GM23338 (cell line): ENCODE data around the gene QDPR. TPM values are rescaled to one million over a fixed set of nuclear protein-coding genes. Genes with fewer than 3 reads are reported as not detected.

Experiments
- ATAC-seq: fragments of 200-7000 bp; cut with Tn5 transposase; 3 replicates; pipeline ENCODE4 v1.9.1; 2020
- DNase-seq: peaks from one replicate; pipeline ENCODE4 v3.0.0-alpha.2; 2015; ENCODE audit warnings: low spot score
- H2AFZ ChIP-seq: fragments of 200-600 bp; sonication (generic); 2 replicates; pipeline ENCODE4 v1.8.0; 2016; ENCODE audit warnings: antibody characterized with exemption, mild to moderate bottlenecking, moderate library complexity
- H3F3A ChIP-seq: fragments of 200-600 bp; sonication (generic); replicated peaks from 2 replicates; pipeline ENCODE4 v1.8.0; 2017; ENCODE audit warnings: antibody characterized with exemption, mixed run types, low read depth
- H3K27ac ChIP-seq: fragments of 200-600 bp; sonication (generic); 2 replicates; pipeline ENCODE4 v1.6.1; 2016; ENCODE audit warnings: low read depth
- H3K27me3 ChIP-seq: fragments of 200-600 bp; sonication (generic); 2 replicates; pipeline ENCODE4 v1.8.0; 2016; ENCODE audit warnings: mild to moderate bottlenecking, mixed run types, moderate library complexity; ENCODE audit not compliant: insufficient read depth
- H3K36me3 ChIP-seq: fragments of 200-600 bp; sonication (generic); 2 replicates; pipeline ENCODE4 v1.8.0; 2016; ENCODE audit warnings: mild to moderate bottlenecking; ENCODE audit not compliant: insufficient read depth
- H3K4me1 ChIP-seq: fragments of 200-600 bp; sonication (generic); 2 replicates; pipeline ENCODE4 v1.8.0; 2016; ENCODE audit warnings: mild to moderate bottlenecking, moderate library complexity; ENCODE audit not compliant: insufficient read depth
- H3K4me2 ChIP-seq: fragments of 200-600 bp; sonication (generic); 2 replicates; pipeline ENCODE4 v1.7.1; 2017; ENCODE audit warnings: mixed run types
- H3K4me3 ChIP-seq: fragments of 200-600 bp; sonication (generic); 2 replicates; pipeline ENCODE4 v1.6.1; 2016; ENCODE audit warnings: mixed run types
- H3K79me2 ChIP-seq: fragments of 200-600 bp; sonication (generic); replicated peaks from 2 replicates; pipeline ENCODE4 v1.8.0; 2017; ENCODE audit warnings: mild to moderate bottlenecking; ENCODE audit not compliant: insufficient read depth
- H3K9me2 ChIP-seq: fragments of 200-600 bp; sonication (generic); 2 replicates; pipeline ENCODE4 v1.8.0; 2017; ENCODE audit not compliant: insufficient read depth
- H4K20me1 ChIP-seq: fragments of 200-600 bp; sonication (generic); replicated peaks from 2 replicates; pipeline ENCODE4 v1.8.0; 2017; ENCODE audit warnings: mild to moderate bottlenecking; ENCODE audit not compliant: insufficient read depth
- H3K27ac Mint-ChIP-seq: 2 replicates; pipeline ENCODE4 v1.8.0; 2020; ENCODE audit warnings: inconsistent platforms, mild to moderate bottlenecking, moderate library complexity, mixed read lengths
- H3K27me3 Mint-ChIP-seq: 3 replicates; pipeline ENCODE4 v1.8.0; 2022; ENCODE audit warnings: low read depth, mild to moderate bottlenecking, moderate library complexity, mixed read lengths, inconsistent platforms; ENCODE audit not compliant: insufficient read depth, poor library complexity
- H3K36me3 Mint-ChIP-seq: 3 replicates; pipeline ENCODE4 v1.8.0; 2021; ENCODE audit warnings: low read depth, mild to moderate bottlenecking, inconsistent platforms, moderate library complexity, mixed read lengths
- H3K4me1 Mint-ChIP-seq: 3 replicates; pipeline ENCODE4 v1.8.0; 2020; ENCODE audit warnings: mild to moderate bottlenecking, inconsistent platforms, mixed read lengths
- H3K4me3 Mint-ChIP-seq: 3 replicates; pipeline ENCODE4 v1.8.0; 2021; ENCODE audit warnings: moderate library complexity, mild to moderate bottlenecking, inconsistent platforms, mixed read lengths
- H3K9me3 Mint-ChIP-seq: 3 replicates; pipeline ENCODE4 v1.8.0; 2020; ENCODE audit warnings: moderate library complexity, mild to moderate bottlenecking, inconsistent platforms, mixed read lengths
- CREB1 ChIP-seq: fragments of 250-450 bp; sonication (Bioruptor Pico); IDR thresholded peaks from 2 replicates; pipeline ENCODE4 v1.5.0; 2020; ENCODE audit warnings: low read depth, mild to moderate bottlenecking, moderate library complexity
- CTCF ChIP-seq, 2 experiments: fragments of 200-600 bp in 1 of 2; sonication (generic) in 1 of 2; conservative IDR thresholded peaks; 2 replicates each; pipeline versions ENCODE4 v1.5.1 to v1.6.1; 2016 to 2017; ENCODE audit warnings: antibody characterized with exemption in 2 of 2, low read depth in 2 of 2, mild to moderate bottlenecking in 2 of 2, moderate library complexity in 1 of 2
- ETS1 ChIP-seq: IDR thresholded peaks from 2 replicates; pipeline ENCODE4 v1.6.1; 2016; ENCODE audit warnings: antibody characterized with exemption
- EZH2 ChIP-seq: fragments of 200-600 bp; sonication (generic); IDR thresholded peaks from one replicate; pipeline ENCODE4 v1.8.0; 2017; ENCODE audit warnings: antibody characterized with exemption, mild to moderate bottlenecking, low read depth; ENCODE audit not compliant: unreplicated experiment
- EZH2phosphoT487 ChIP-seq: fragments of 200-600 bp; sonication (generic); IDR thresholded peaks from one replicate; pipeline ENCODE4 v1.8.1; 2018; ENCODE audit warnings: antibody characterized with exemption; ENCODE audit not compliant: unreplicated experiment
- JUNB ChIP-seq: IDR thresholded peaks from one replicate; pipeline ENCODE4 v1.6.1; 2016; ENCODE audit warnings: antibody characterized with exemption; ENCODE audit not compliant: unreplicated experiment
- POLR2AphosphoS5 ChIP-seq: IDR thresholded peaks from 2 replicates; pipeline ENCODE4 v1.6.1; 2016; ENCODE audit warnings: antibody characterized with exemption, low read depth
- REST ChIP-seq: IDR thresholded peaks from one replicate; pipeline ENCODE4 v1.6.1; 2018; ENCODE audit warnings: antibody characterized with exemption; ENCODE audit not compliant: unreplicated experiment
- STAT1 ChIP-seq: IDR thresholded peaks from one replicate; pipeline ENCODE4 v1.6.1; 2016; ENCODE audit warnings: antibody characterized with exemption; ENCODE audit not compliant: unreplicated experiment
- ZNF114 ChIP-seq: fragments of 250-450 bp; sonication (Bioruptor Pico); IDR thresholded peaks from 2 replicates; pipeline ENCODE4 v1.5.0; 2020; ENCODE audit warnings: mild to moderate bottlenecking, moderate library complexity
- ZNF331 ChIP-seq: fragments of 250-450 bp; sonication (Bioruptor Pico); IDR thresholded peaks from 2 replicates; pipeline ENCODE4 v1.5.0; 2020; ENCODE audit warnings: low read depth, mild to moderate bottlenecking, moderate library complexity
- ZNF462 ChIP-seq: fragments of 250-450 bp; sonication (Bioruptor Pico); IDR thresholded peaks from 2 replicates; pipeline ENCODE4 v1.5.0; 2020; ENCODE audit warnings: mild to moderate bottlenecking, moderate library complexity
- polyA plus RNA-seq: library from polyadenylated mRNA; unstranded; fragments of >200 nt; fragmentation: Nextera tagmentation; extraction: Ambion mirVana; gene quantifications from 2 replicates; pipeline ENCODE4 v1.2.1, GENCODE V29; 2016
- total RNA-seq: library from RNA; depleted of rRNA; stranded (reverse); fragments of >200 nt; shearing (Covaris generic); gene quantifications from 2 replicates; pipeline ENCODE4 v1.2.3, GENCODE V29; 2014

The QDPR gene
- total and polyA plus RNA-seq, 2 experiments from 2014 or later, result 31.5 to 42.7 TPM

- H3K4me1 ChIP-seq, result peaks cover 45% of the 10 kb centered on the region
- H4K20me1 ChIP-seq, result no peaks in the 10 kb centered on the region; the same call in 1 of the 2 replicates
- H2AFZ ChIP-seq, result peak overlapping the region; percentile 85; the same call in 1 of the 2 replicates
- no peaks in the 10 kb centered on the region; the same call in 2 of the 3 replicates for H3K36me3 Mint-ChIP-seq
- TF ChIP-seq JUNB, result no peak
- no peak for TF ChIP-seq REST
- TF ChIP-seq EZH2, result no peak
- no peak for TF ChIP-seq ZNF462 (CRISPR knock-in tag)
- TF ChIP-seq ZNF331, result no peak
- TF ChIP-seq EZH2phosphoT487, result no peak
- no peak for TF ChIP-seq CREB1 (CRISPR knock-in tag)
- no peak for TF ChIP-seq ETS1
- TF ChIP-seq CTCF (conservative IDR thresholded peaks at IDR 0.05; ENCODE audit: low read depth in 2 of 2), result no peak
- no peak for TF ChIP-seq STAT1
- no peak for TF ChIP-seq POLR2AphosphoS5
- TF ChIP-seq ZNF114 (CRISPR knock-in tag), result no peak
- H3K27me3 Mint-ChIP-seq, result peaks cover 8% of the 10 kb centered on the region
- H3K4me2 ChIP-seq, result no peak overlapping the region
- 0 out of 2 replicates have a peak, but pooled peaks cover 5% of the 10 kb centered on the region for H3F3A ChIP-seq
- H3K4me1 Mint-ChIP-seq, result peaks cover 47% of the 10 kb centered on the region
- ATAC-seq (no peak), DNase-seq (no peak)
- 0 out of 2 replicates have a peak, but pooled peaks cover 4% of the 10 kb centered on the region for H3K79me2 ChIP-seq
- no peak overlapping the region for H3K27ac Mint-ChIP-seq
- 0 out of 2 replicates have a peak, but pooled peaks cover 5% of the 10 kb centered on the region for H3K27me3 ChIP-seq
- H3K9me3 Mint-ChIP-seq, result no peaks in the 10 kb centered on the region
- no peak overlapping the region for H3K27ac ChIP-seq
- no peak overlapping the region for H3K4me3 Mint-ChIP-seq
- H3K4me3 ChIP-seq, result no peak overlapping the region
- no peaks in the 10 kb centered on the region for H3K36me3 ChIP-seq
- no peaks in the 10 kb centered on the region for H3K9me2 ChIP-seq
Measured at GRCh38 chr4:17515445-17516407, 3.8 kb upstream of the QDPR start.
